ENCODE results near the gene RSRC1. TPM values are rescaled to one million over a fixed set of nuclear protein-coding genes. Genes with fewer than 3 reads are reported as not detected.

The RSRC1 gene
- total and polyA plus RNA-seq, 2 of the 8 experiments (the other 6 are each of a cell fraction or from before 2014, with no cell fraction given) = 2.0 to 27.9 TPM

- no peaks in the 10 kb centered on the region for H3K36me3 ChIP-seq (ENCODE audit: control insufficient read depth in 2 of 4, insufficient read depth in 4 of 4, low read length in 3 of 4)
- no peak overlapping the region for H4K5ac ChIP-seq (ENCODE audit: insufficient read length, low read depth, low read length)
- POLR2A ChIA-PET (ENCODE audit: partially characterized antibody) = interaction anchor here (0.6 kb wide), 1 partner anchor 22 kb away, joined by 3 read pairs; no protein-coding TSS in a partner anchor
- no peak overlapping the region for H2BK15ac ChIP-seq (ENCODE audit: low read length)
- H3K27me3 ChIP-seq (replicated peaks in 1 of 4; ENCODE audit: control insufficient read depth in 3 of 4, extremely low read depth in 1 of 4, insufficient read depth in 3 of 4, low read length in 3 of 4) = no peaks in the 10 kb centered on the region
- no peak overlapping the region for H3K4me3 ChIP-seq (ENCODE audit: extremely low read depth in 1 of 4, insufficient read depth in 2 of 4, low read depth in 3 of 4, low read length in 4 of 4)
- no peak overlapping the region for H4K8ac ChIP-seq (ENCODE audit: extremely low read depth, insufficient read depth, low read length)
- H2BK20ac ChIP-seq (ENCODE audit: low read length) = no peak overlapping the region
- no peak overlapping the region for H3K4me2 ChIP-seq (ENCODE audit: insufficient read depth in 1 of 2, low read depth in 2 of 2, low read length in 2 of 2)
- H2AFZ ChIP-seq (ENCODE audit: low read length) = no peak overlapping the region
- H2AK5ac ChIP-seq (ENCODE audit: low read depth, low read length) = no peak overlapping the region
- no peaks in the 10 kb centered on the region for H3K23me2 ChIP-seq (ENCODE audit: low read depth, low read length)
- no peak overlapping the region for H3K56ac ChIP-seq (replicated peaks; ENCODE audit: insufficient read length, low read depth, low read length)
- H3K9ac ChIP-seq (replicated peaks in 1 of 4; ENCODE audit: extremely low read depth in 1 of 4, low read depth in 3 of 4, low read length in 3 of 4) = no peak overlapping the region
- no peak overlapping the region for H3K14ac ChIP-seq (ENCODE audit: insufficient read length)
- no peak overlapping the region for H2BK5ac ChIP-seq (ENCODE audit: low read depth, low read length)
- H3K27ac ChIP-seq (ENCODE audit: low read depth, low read length) = no peak overlapping the region
- H2BK12ac ChIP-seq (ENCODE audit: low read depth, low read length) = no peak overlapping the region
- FAIRE-seq (no peak), DNase-seq (ENCODE audit: low read depth in 1 of 2, low spot score in 2 of 2) (no peak)
- H4K91ac ChIP-seq (replicated peaks; ENCODE audit: insufficient read length, low read length) = no peak overlapping the region
- H3K23ac ChIP-seq (ENCODE audit: insufficient read length) = no peak overlapping the region
- 96% methylated on average over 7 of the region's 7 CpGs; no CpG with 5 or more reads in 1 of the 2 experiments for WGBS, 2 experiments (ENCODE audit: extremely low coverage in 1 of 2, insufficient coverage in 1 of 2, insufficient read length in 1 of 2, insufficient replicate concordance in 2 of 2, low coverage in 1 of 2, low lambda C conversion rate in 2 of 2, missing lambda C conversion rate in 1 of 2)
- no peaks in the 10 kb centered on the region for H4K20me1 ChIP-seq (replicated peaks in 1 of 2; ENCODE audit: control insufficient read depth in 1 of 2, insufficient read depth in 2 of 2, low read length in 2 of 2)
- no peaks in the 10 kb centered on the region for H3K79me1 ChIP-seq (ENCODE audit: low read depth, low read length)
- TF ChIP-seq TEAD4 (IDR thresholded peaks at IDR 0.05; ENCODE audit: low read depth, low read length) (no peak), KDM4A (IDR thresholded peaks at IDR 0.05; ENCODE audit: low read depth, low read length, severe bottlenecking) (no peak), RXRA (IDR thresholded peaks at IDR 0.05; ENCODE audit: insufficient read depth, low read depth, low read length) (no peak), YY1 (IDR thresholded peaks at IDR 0.05; ENCODE audit: low read depth, low read length) (no peak), SP2 (IDR thresholded peaks at IDR 0.05; ENCODE audit: low read length) (no peak), HDAC2 (IDR thresholded peaks at IDR 0.05; ENCODE audit: borderline replicate concordance in 1 of 2, low read depth in 2 of 2, low read length in 2 of 2) (no peak), RFX5 (IDR thresholded peaks at IDR 0.05; ENCODE audit: borderline replicate concordance, low read depth, low read length) (no peak), GTF2F1 (IDR thresholded peaks at IDR 0.05; ENCODE audit: borderline replicate concordance, low read depth, low read length) (no peak), KDM1A (IDR thresholded peaks at IDR 0.05; ENCODE audit: borderline replicate concordance, low read length) (no peak), BCL11A (IDR thresholded peaks at IDR 0.05; ENCODE audit: low read depth in 2 of 2, low read length in 2 of 2) (no peak), CBX5 (IDR thresholded peaks at IDR 0.05; ENCODE audit: low read depth, low read length) (no peak), POU5F1 (IDR thresholded peaks at IDR 0.05; ENCODE audit: low read depth, low read length) (no peak), TCF12 (IDR thresholded peaks at IDR 0.05; ENCODE audit: low read depth, low read length) (no peak), SIRT6 (IDR thresholded peaks at IDR 0.05; ENCODE audit: low read length) (no peak), POLR2A (IDR thresholded peaks at IDR 0.05; ENCODE audit: control extremely low read depth in 1 of 2, low read depth in 2 of 2, low read length in 2 of 2) (no peak)
- no peak overlapping the region for H3K18ac ChIP-seq (ENCODE audit: extremely low read depth, low read length)
- H3K9me3 ChIP-seq (ENCODE audit: insufficient read depth in 2 of 2, low read depth in 1 of 2, low read length in 1 of 2) = no peaks in the 10 kb centered on the region
- H3K4ac ChIP-seq (replicated peaks; ENCODE audit: insufficient read length, low read depth, low read length) = no peak overlapping the region
- CTCF ChIA-PET (ENCODE audit: partially characterized antibody) = interaction anchor here (1.8 to 2.1 kb wide), 2 partner anchors 8 to 24 kb away, joined by 7 to 9 read pairs; no protein-coding TSS in a partner anchor
- H2BK120ac ChIP-seq (replicated peaks; ENCODE audit: low read depth, low read length) = no peak overlapping the region
- no peaks in the 10 kb centered on the region for H3K79me2 ChIP-seq (ENCODE audit: control insufficient read depth in 1 of 2, insufficient read depth in 2 of 2, low read length in 2 of 2)
- peaks cover 0 to 2% (median 0%) of the 10 kb centered on the region in 4 experiments; a peak in 1 of 7 replicates for H3K4me1 ChIP-seq (replicated peaks in 1 of 4; ENCODE audit: control insufficient read depth in 3 of 4, insufficient read depth in 4 of 4, low read length in 3 of 4)
Measured at GRCh38 chr3:158337110-158337509, 227.2 kb downstream of the RSRC1 start.

Data from H1 (cell line).